Activated naive CD4-positive, alpha-beta T cell treated with anti-CD3 and anti-CD28 coated beads, Interleukin-2, amount 50 U/mL, for 16 hours (primary cell): ENCODE results near the gene SCN9A.
"Not testable (repeated sequence)": the region's sequence is repeated elsewhere in the genome, so short reads cannot be mapped to it uniquely, and the experiment has no call there.

Experiments
- DNase-seq: peaks from one replicate; pipeline ENCODE4 v3.0.0-alpha.2; 2020

The SCN9A gene

GRCh38 chr2:166332106-166332505, 43.6 kb downstream of the SCN9A start:
- DNase-seq: no peak

- no peak for DNase-seq
Measured at GRCh38 chr2:166331468-166331867, 44.3 kb downstream of the SCN9A start.

- no peak for DNase-seq
Measured at GRCh38 chr2:166329465-166329864, 46.3 kb downstream of the SCN9A start.

- DNase-seq: no peak
Measured at GRCh38 chr2:166328147-166328546, 47.6 kb downstream of the SCN9A start.

GRCh38 chr2:166321076-166321475, 54.7 kb downstream of the SCN9A start:
- no peak for DNase-seq

GRCh38 chr2:166314022-166314759, 61.6 kb downstream of the SCN9A start:
- no peak for DNase-seq

GRCh38 chr2:166312863-166313262, 62.9 kb downstream of the SCN9A start:
- not testable (repeated sequence) for DNase-seq

GRCh38 chr2:166307326-166307725, 68.4 kb downstream of the SCN9A start:
- DNase-seq: no peak

- DNase-seq: no peak
Measured at GRCh38 chr2:166304656-166305055, 71.1 kb downstream of the SCN9A start.

GRCh38 chr2:166302036-166302435, 73.7 kb downstream of the SCN9A start:
- no peak for DNase-seq

- DNase-seq: no peak
Measured at GRCh38 chr2:166297951-166298350, 77.8 kb downstream of the SCN9A start.

GRCh38 chr2:166293984-166294383, 81.8 kb downstream of the SCN9A start:
- DNase-seq: no peak

- no peak for DNase-seq
Measured at GRCh38 chr2:166285215-166285614, 90.5 kb downstream of the SCN9A start.

- no peak for DNase-seq
Measured at GRCh38 chr2:166284359-166284758, 91.4 kb downstream of the SCN9A start.

- DNase-seq: no peak
Measured at GRCh38 chr2:166282154-166282553, 93.6 kb downstream of the SCN9A start.

- no peak for DNase-seq
Measured at GRCh38 chr2:166278856-166279255, 96.9 kb downstream of the SCN9A start.

- no peak for DNase-seq
Measured at GRCh38 chr2:166270376-166270775, 105.4 kb downstream of the SCN9A start.

GRCh38 chr2:166269322-166269721, 106.4 kb downstream of the SCN9A start:
- no peak for DNase-seq

GRCh38 chr2:166257859-166258258, 117.9 kb downstream of the SCN9A start:
- DNase-seq: no peak

- no peak for DNase-seq
Measured at GRCh38 chr2:166256896-166257295, 118.8 kb downstream of the SCN9A start.

GRCh38 chr2:166249318-166249717, 126.4 kb downstream of the SCN9A start:
- no peak for DNase-seq

- DNase-seq: no peak
Measured at GRCh38 chr2:166246901-166247300, 128.8 kb downstream of the SCN9A start.

- no peak for DNase-seq
Measured at GRCh38 chr2:166242309-166242708, 133.4 kb downstream of the SCN9A start.

GRCh38 chr2:166240387-166241313, 135.1 kb downstream of the SCN9A start:
- DNase-seq: no peak
